ENCODE measurements around the gene KRTAP20-4.

- no peak for TF ChIP-seq CTCF (conservative IDR thresholded peaks at IDR 0.05; ENCODE audit: low read length)
- no peak for TF ChIP-seq EZH2phosphoT487 (IDR thresholded peaks at IDR 0.05; ENCODE audit: borderline replicate concordance)
Measured at GRCh38 chr21:30613836-30614235, 6.6 kb upstream of the KRTAP20-4 start, which contains the start of gene KRTAP6-1.

All from Loucy (cell line).